ENCODE data around the gene AGBL1. TPM values are rescaled to one million over a fixed set of nuclear protein-coding genes. Genes with fewer than 3 reads are reported as not detected.

The AGBL1 gene
- polyA plus RNA-seq, 1 experiment, result not detected

DNA sequence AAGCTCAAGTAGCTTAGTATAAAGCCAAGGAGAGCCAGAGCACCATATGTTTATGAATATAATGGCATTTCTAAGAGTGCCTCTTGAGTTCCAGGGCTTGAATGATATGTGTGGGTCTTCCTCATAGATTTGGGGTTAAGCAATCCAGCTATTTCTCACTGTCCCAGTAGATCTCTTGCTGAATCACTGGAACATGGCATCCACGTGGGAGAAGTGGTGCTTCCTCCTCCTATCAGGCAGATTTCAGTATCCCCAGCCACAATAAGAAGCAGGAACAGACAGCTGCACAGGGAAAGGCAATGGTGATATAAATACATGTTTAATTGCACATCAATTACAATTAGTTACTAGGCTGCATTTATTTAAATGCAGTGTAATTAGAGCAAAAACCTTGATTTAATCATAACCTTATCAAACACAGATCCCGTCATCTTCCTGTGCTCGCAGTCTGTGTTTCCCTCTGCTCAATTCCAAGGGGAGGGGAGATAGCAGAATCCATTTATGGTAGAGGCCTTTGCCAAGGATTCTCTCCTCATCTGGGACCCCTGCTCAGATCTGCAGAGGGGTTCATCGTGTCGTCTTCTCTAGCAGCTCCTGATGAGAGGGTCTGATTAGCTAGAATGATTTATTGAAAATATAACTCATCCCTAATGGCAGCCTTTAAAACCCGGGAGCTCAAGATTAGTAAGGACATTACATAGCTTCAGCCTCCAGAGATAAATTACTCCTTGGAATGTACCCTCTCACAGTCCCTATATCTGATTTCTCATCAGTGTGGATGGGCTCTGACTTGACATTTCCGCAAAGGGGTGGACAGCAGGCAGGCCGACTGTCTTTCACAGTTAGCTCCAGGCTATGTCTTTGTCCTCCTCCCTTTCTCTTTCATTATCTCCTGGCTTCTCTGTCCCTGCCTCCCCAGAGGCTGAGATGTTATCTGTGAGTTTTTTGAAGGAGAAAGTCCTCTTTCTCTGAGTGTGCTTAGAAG, 775.9 kb downstream of the AGBL1 start:
- TF ChIP-seq, protein P1, sequence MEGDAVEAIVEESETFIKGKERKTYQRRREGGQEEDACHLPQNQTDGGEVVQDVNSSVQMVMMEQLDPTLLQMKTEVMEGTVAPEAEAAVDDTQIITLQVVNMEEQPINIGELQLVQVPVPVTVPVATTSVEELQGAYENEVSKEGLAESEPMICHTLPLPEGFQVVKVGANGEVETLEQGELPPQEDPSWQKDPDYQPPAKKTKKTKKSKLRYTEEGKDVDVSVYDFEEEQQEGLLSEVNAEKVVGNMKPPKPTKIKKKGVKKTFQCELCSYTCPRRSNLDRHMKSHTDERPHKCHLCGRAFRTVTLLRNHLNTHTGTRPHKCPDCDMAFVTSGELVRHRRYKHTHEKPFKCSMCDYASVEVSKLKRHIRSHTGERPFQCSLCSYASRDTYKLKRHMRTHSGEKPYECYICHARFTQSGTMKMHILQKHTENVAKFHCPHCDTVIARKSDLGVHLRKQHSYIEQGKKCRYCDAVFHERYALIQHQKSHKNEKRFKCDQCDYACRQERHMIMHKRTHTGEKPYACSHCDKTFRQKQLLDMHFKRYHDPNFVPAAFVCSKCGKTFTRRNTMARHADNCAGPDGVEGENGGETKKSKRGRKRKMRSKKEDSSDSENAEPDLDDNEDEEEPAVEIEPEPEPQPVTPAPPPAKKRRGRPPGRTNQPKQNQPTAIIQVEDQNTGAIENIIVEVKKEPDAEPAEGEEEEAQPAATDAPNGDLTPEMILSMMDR (IDR thresholded peaks at IDR 0.05; ENCODE audit: low read depth, low read length), result no peak
- DNase-seq (ENCODE audit: low read depth, low spot score), result no peak
- POLR2A ChIA-PET, result no interaction called here
- Histone ChIP-seq H3K9me3 (ENCODE audit: control insufficient read depth, insufficient read depth, low read length) (peaks cover 11% of the 10 kb centered on the region; the same call in 1 of the 2 replicates), H3K4me3 (ENCODE audit: low read depth, low read length) (no peak overlapping the region), H3K27me3 (ENCODE audit: control insufficient read depth, insufficient read depth, low read length) (no peaks in the 10 kb centered on the region), H3K27ac (ENCODE audit: low read depth, low read length) (no peak overlapping the region)
- CTCF ChIA-PET, result no interaction called here

DNA sequence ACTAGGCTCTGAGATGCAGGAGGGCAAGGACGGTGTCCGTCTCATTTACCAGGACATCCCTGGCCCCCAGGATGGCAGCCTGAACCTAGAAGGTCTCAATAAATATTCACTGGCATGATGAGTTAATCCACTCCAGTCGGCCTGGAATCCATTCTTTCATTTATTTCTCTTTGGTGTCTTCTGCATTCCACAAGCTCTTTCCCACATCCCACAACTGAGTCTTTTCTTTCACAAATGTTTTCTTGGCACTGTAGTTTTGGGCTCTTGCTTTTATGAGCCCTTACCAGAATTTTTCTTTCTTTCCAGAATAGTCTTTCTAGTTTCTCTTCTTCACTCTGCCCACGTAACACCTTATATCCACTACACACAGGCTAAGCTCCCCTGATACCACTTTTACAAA, 778.0 kb downstream of the AGBL1 start:
- POLR2A ChIA-PET, result no interaction called here
- no peak for DNase-seq (ENCODE audit: low read depth, low spot score)
- CTCF ChIA-PET, result no interaction called here
- TF ChIP-seq, protein P1 (IDR thresholded peaks at IDR 0.05; ENCODE audit: low read depth, low read length), result no peak
- Histone ChIP-seq H3K27ac (ENCODE audit: low read depth, low read length) (no peak overlapping the region), H3K9me3 (ENCODE audit: control insufficient read depth, insufficient read depth, low read length) (peaks cover 15% of the 10 kb centered on the region), H3K4me3 (ENCODE audit: low read depth, low read length) (no peak overlapping the region), H3K27me3 (ENCODE audit: control insufficient read depth, insufficient read depth, low read length) (no peaks in the 10 kb centered on the region)

DNA sequence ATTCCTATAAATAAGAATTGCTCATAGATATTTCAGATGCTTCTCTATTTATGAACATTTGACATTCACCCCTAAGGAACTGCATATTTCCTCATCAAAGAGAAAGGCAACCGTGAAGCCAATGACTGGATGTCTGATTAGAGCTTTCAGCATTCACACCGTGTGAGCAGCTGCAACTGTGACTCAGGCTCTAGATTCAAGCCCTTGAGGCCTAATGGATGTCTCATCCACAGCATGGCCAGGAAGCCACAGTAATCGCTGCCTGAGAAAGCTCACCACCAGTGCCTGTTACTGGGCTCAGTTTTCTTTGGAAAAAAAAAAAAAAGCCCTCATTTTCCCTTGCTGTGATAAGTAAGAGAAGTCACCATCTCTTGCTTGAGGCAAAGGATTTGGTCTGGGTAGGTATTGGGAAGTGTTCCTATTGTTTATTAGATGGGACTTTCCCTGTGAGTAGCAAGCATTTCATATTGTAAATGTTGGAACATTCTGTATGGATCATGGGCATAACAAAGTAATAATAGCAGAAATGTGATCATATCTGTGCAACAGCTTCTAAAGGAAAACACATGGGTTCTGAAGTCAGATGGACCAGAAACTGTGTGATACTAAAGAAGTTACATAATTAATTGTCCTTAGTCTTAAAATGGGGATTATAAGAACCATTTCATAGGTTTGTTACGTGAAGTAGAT, 783.7 kb downstream of the AGBL1 start:
- CTCF ChIA-PET, result no interaction called here
- no peak overlapping the region for H3K27ac ChIP-seq (ENCODE audit: low read depth, low read length)
- DNase-seq (ENCODE audit: low read depth, low spot score), result no peak

DNA sequence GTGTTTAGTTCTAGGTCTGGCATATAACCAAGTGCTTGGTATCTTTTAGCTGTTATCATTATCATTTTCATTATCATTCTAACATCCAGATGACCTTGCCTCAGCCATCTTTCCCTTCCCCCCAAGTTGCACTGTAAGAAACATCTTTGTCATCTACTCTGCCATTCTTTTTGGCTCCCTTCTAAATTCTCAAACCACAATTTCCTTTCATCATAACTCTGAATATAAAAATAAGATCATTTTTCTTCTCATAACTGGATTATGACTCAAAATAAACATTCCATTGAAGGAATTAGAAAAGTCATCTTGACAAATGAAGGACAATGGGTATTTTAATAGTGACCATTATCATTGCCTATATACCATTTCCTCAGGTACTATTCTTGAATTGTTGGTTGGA, 786.2 kb downstream of the AGBL1 start:
- DNase-seq (ENCODE audit: low read depth, low spot score), result no peak
- no peak overlapping the region for H3K4me3 ChIP-seq (ENCODE audit: low read depth, low read length)

More for the DNA sequence above, 783.7 kb downstream of the AGBL1 start:
- Histone ChIP-seq H3K27me3 (ENCODE audit: control insufficient read depth, insufficient read depth, low read length) (no peaks in the 10 kb centered on the region), H3K9me3 (ENCODE audit: control insufficient read depth, insufficient read depth, low read length) (peaks cover 7% of the 10 kb centered on the region), H3K4me3 (ENCODE audit: low read depth, low read length) (no peak overlapping the region)
- TF ChIP-seq, protein P1 (IDR thresholded peaks at IDR 0.05; ENCODE audit: low read depth, low read length), result no peak
- POLR2A ChIA-PET, result no interaction called here

More for the DNA sequence above, 786.2 kb downstream of the AGBL1 start:
- POLR2A ChIA-PET, result no interaction called here
- no peaks in the 10 kb centered on the region for H3K27me3 ChIP-seq (ENCODE audit: control insufficient read depth, insufficient read depth, low read length)
- H3K27ac ChIP-seq (ENCODE audit: low read depth, low read length), result no peak overlapping the region
- CTCF ChIA-PET, result no interaction called here
- TF ChIP-seq, protein P1 (IDR thresholded peaks at IDR 0.05; ENCODE audit: low read depth, low read length), result no peak
- peaks cover 6% of the 10 kb centered on the region for H3K9me3 ChIP-seq (ENCODE audit: control insufficient read depth, insufficient read depth, low read length)
